ENCODE data around the gene FAM117B.

GRCh38 chr2:202599105-202599504 is 35.7 kb upstream of the FAM117B start:
- TF ChIP-seq CTCF (optimal IDR thresholded peaks at IDR 0.05 in 1 of 3, IDR thresholded peaks at IDR 0.05 in 1 of 3, conservative IDR thresholded peaks at IDR 0.05 in 1 of 3; ENCODE audit: extremely low read depth in 1 of 3, insufficient read depth in 2 of 3, low read length in 3 of 3) = no peak
- TF ChIP-seq EZH2 (IDR thresholded peaks at IDR 0.05; ENCODE audit: low read length) = no peak
